ENCODE results near the gene SDCBP2. TPM values are rescaled to one million over a fixed set of nuclear protein-coding genes. Genes with fewer than 3 reads are reported as not detected.

The SDCBP2 gene
- total RNA-seq, 1 experiment from 2014 or later: 1.5 TPM

DNA sequence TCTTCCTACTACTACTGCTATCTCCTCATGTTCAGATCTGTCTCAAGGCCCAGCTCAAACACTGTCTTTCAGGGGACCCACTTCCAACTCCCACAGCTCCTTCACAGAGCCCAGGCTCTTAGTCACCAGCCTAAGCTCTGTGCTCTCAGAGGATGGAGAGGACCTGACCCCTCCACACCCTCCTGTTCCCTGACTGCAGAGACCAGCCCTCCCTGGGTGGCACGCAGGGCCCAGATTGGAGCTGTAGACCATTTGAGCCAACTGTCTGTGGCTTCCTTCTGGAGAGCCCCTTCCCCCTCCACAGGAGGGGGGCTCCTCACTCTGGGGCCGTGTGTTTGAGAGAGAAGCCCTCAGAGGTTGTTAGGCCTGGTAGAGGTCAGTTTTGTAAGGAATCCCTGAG lies 53.0 kb downstream of the SDCBP2 start:
- no peak for DNase-seq (ENCODE audit: low read depth)

DNA sequence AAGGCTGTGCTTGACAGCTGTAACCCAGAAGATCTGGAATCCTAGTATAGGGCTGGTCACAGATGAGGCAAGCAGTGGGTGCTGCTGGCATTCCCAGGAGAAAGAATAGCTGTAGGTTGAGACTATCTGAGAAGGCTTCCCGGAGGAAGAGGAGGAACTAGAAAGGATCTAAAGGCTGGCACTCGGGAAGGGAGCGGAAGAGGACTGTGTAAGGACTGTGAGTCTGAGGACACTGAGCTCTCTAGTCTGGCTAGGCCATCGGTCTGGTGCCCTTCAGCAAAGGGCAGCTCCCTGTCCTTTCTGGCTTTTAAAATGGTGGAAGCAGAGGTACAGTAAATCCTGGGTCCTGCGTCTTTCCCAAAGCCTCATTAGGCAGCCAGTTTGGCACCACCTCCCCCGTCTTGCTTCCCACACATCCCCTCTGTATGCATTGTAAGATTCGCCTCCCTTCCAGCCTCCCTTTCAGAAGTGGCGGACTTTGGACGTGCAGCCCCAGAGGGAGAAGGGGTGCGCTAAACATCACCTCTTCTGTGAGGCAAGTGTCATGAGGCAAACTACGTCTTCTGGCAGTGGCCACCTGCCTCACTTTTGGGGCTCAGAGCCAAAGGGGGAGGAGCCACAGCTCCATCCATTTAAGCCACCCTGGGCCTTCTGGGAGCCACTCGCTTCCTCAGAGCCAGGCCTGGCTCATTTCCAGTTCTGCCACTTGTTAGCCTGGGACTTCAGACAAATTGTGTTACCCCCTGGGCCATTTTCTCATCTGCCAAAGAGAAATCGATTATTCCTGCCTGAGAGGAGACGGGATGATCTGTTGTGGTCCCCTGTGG lies 54.2 kb downstream of the SDCBP2 start:
- DNase-seq (ENCODE audit: low read depth): no peak

GRCh38 chr20:1273366-1273765 lies 55.6 kb downstream of the SDCBP2 start:
- peak; percentile 79 for DNase-seq (ENCODE audit: low read depth)

DNA sequence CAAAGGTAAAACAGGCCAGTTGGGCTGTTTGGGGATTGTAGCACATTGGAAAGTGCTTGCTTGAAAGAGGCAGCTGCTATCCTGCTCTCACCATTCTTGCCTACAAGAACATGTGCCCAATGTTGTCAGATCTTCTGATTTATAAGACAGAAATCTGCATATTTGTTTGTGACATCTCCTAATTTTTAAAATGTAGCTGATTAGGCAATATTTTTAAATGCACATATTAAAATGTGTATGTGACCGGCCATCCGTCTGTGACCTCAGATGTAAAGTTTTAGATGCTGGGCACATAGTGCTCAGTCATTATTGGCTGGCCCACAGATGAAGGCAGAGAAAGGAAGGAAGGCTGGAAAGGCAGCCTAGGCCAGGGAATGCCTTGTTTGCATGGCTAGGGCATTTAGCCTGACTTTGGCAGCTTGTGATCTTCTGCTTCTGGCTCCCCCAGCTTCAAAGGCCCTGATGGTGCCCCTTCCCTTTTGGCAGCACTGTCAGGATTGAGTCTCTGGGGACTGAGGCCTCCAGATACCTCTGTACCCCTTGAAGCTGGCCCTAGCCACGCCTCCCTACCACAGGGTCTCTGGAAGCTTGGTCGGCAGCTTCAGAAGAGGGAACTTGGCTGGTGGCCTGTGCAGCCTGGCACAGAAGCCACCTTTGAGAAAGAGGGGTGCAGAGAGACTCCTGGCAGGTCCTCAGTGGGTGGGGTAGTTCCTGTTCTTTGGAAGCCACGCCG lies 56.4 kb downstream of the SDCBP2 start:
- DNase-seq (ENCODE audit: low read depth): no peak

GRCh38 chr20:1269850-1270249 lies 59.1 kb downstream of the SDCBP2 start:
- DNase-seq (ENCODE audit: low read depth): no peak

DNA sequence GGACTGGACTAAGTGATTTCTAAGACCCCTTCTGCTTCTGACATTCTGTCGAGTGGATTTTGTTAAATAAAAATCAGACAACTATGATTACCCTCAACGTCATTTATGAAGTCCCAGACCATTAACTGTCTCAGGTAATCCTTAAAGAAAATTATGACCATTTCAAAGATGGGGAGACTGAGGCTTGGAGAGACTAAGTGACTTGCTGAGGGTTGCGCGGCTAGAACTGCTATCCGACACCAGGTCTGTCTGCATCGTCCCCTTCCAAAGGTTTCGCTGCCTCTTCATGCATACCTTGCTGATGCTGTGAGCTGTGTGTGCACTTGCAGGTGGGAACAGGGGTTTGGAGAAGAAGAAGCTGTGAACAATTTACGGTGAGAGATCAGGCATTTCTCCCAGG lies 59.7 kb downstream of the SDCBP2 start:
- no peak for DNase-seq (ENCODE audit: low read depth)

DNA sequence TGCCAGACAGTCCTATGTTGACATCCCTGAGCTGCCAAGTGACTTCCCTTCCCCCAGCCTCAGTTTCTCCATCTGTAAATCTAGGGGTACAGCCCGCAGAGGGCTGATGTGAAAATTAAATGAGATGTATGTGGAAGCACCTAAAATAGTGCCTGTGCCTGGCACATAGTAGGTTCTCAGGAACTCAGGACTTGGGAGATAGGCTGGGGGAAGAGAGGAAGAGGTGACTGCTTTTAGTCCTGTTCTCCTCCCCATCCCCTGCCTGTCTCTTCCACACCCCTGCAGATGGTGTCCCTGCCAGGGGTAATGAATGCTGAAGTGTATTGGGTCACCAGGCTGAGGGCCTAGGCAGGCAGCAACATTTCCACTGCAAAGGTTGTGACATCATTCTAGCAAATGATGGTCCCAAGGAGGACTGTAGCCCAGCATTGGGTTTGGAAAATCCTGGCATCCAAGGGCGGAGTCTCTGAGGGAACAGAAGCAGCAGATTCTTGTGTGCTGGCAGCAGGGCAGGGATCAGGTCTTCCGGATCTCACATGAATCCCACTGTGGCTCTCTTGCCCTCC lies 61.0 kb downstream of the SDCBP2 start:
- no peak for DNase-seq (ENCODE audit: low read depth)

DNA sequence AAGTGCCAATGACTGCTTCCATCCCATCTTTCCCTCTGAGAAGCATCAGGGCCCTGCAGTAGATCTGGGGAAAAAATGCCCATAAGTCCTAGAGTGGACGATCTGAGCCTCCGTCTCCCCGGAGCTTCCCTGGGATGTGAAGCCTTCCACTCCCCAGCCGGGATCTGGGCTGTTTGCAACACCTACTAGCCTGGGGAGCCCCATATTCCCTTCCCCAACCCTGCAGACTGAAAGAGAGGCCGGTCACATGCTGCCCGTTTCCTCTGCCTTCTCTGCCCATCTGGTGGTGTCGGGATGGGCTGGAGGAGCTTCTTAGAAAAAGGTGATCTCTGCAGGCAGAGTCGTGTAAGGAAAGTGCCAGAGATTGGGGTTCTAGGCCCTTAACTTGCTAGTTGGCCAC lies 61.8 kb downstream of the SDCBP2 start:
- DNase-seq (ENCODE audit: low read depth): no peak

DNA sequence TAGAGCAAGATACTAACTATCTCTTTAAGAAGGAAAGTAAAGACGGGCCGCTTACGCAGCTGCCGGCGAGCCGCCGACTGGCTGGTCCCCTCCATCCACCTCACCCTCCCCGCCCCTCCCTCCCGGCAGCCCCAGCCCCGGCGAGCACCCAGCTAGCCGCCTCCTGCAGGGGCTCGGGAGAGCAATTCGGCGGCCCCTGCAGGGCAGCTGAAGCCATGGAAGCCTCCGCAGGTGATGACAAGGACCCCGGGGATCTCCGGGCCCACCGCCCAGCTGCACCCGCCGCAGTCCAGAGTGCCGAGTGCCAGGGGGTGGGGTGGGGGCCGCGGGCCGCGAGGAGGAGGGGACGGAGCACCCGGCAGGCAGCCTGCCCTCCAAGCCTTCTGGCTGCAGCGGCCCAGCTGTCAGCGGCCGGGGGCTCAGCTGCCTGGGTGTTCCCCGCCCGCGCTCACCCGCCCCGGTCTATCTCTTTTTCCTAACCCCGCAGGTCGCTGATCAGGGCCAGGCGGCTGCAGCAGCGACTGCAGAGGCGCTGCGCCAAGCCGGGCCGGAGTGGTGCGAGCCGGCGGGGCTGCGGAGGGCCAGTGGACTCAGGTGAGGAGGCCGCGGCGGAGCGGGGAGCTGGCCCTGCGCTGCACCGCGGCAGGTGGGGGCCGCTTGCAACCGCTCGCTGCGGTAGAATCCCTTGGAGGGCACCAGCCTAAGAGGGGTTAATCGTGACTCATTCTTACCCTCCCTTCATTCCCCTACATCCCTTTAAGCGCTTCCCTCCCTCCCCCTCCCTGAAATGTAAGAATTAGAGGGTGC lies 62.6 kb downstream of the SDCBP2 start, which contains the start of gene SNPH:
Gene SNPH (plus strand): TSS at position 128 of the 807 bp plus-strand sequence. CDS start 29,946 bp downstream, outside the sequence.
- peak; percentile 66 for DNase-seq (ENCODE audit: low read depth)

DNA sequence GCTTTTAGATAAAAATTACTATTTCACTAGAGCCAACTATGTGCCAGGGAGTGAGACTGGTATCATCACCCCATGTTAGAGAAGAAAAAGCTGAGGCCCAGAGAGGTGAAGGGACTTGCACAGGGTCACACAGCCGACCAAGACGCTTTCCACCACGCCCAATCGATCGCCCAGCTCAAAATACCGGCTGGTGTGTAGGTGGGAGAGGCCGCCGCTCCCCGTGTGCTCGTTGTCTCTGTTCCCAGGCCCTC lies 63.1 kb downstream of the SDCBP2 start:
- DNase-seq (ENCODE audit: low read depth): no peak

GRCh38 chr20:1265226-1265915 lies 63.6 kb downstream of the SDCBP2 start:
- DNase-seq (ENCODE audit: low read depth): no peak

GRCh38 chr20:1264727-1265126 lies 64.2 kb downstream of the SDCBP2 start:
- DNase-seq (ENCODE audit: low read depth): no peak

DNA sequence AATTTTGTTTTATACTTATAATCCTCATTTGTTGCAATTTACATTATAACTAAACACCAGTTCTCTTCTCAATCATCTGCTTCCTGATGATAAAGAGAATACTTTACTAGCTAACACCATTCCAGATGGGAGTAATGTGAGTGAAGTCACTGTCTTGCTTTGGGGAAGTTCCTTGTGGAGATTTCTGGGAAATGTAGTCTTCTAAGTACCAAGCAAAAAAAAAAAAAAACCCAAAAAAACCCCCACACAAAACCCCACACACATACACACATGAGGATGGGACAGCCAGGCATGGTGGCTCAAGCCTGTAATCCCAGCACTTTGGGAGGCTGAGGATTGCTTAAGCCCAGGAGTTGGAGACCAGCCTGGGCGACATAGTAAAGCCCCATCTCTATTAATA lies 65.1 kb downstream of the SDCBP2 start:
- peak; percentile 31 for DNase-seq (ENCODE audit: low read depth)

Other genes starting within 250 kb of the SDCBP2 start
- gene PSMF1, start 210.5 kb downstream of the SDCBP2 start, total RNA-seq (2014; rRNA removed): 95.1 and 142 TPM in 2 replicates
- gene TMEM74B, start 144.2 kb downstream of the SDCBP2 start, total RNA-seq (2014; rRNA removed): 0.13 TPM in 1 of 2 replicates, not detected in the other
- not detected in 2 replicates for gene C20orf202, start 125.7 kb downstream of the SDCBP2 start, total RNA-seq (2014; rRNA removed)
- gene RAD21L1, start 103.1 kb downstream of the SDCBP2 start, total RNA-seq (2014; rRNA removed): 0.19 and 0.29 TPM in 2 replicates
- 14.0 and 15.8 TPM in 2 replicates for gene SNPH, start 62.8 kb downstream of the SDCBP2 start, total RNA-seq (2014; rRNA removed)
- gene FKBP1A, start 63.9 kb upstream of the SDCBP2 start, total RNA-seq (2014; rRNA removed): 130 and 131 TPM in 2 replicates
- gene NSFL1C, start 137.7 kb upstream of the SDCBP2 start, total RNA-seq (2014; rRNA removed): 29.6 and 33.0 TPM in 2 replicates
- gene SIRPB2, start 162.3 kb upstream of the SDCBP2 start, total RNA-seq (2014; rRNA removed): not detected in 2 replicates
- not detected in 2 replicates for gene SIRPD, start 228.6 kb upstream of the SDCBP2 start, total RNA-seq (2014; rRNA removed)

Measured in LHCN-M2 (cell line).